ENCODE data around the gene SLC11A2. TPM values are rescaled to one million over a fixed set of nuclear protein-coding genes. Genes with fewer than 3 reads are reported as not detected.

SLC11A2 gene
- total RNA-seq: 63.3 TPM

DNA sequence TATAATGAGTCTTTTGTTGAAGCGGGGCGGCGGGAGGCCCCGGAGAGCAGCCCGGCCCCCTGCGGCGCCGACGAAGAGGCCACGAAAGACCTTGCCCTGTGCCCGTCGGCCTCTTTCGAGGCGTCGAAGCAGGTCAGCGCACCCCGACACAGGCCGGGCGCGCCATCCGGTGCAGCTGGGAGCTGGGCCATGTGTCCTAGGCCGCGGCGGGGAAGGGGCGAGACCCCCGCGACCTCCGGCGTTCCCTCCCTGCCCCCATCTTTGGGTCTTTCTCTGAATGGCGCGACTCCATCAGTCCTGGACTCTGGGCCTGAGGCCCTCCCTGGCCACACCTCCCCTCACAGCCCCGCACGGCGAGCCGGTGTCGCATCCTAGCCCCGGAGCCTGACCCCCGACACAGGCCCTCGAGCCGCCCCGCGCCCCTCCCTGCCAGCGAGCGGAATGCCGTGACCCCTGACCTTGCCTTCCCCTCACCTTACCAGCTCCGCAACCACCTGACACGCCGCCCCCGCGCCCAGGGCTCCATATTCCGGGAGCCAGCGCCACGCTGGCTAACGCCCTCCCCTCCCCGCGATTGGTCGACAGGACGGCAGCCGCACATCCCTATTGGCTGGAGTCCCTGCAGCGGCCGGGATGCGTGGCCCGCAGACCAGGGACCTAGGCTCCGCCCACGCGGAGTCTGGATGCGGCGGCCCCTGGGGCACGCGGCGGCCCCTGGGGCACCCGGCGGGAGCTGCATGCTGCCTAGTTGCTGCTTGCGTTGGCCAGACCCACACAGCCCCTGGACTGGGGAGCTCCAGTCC is at the start of gene SLC11A2:
Gene SLC11A2, minus strand, starts transcription at position 549 of the 803 bp plus-strand sequence. CDS start 15,656 bp downstream, outside the sequence.

DNA sequence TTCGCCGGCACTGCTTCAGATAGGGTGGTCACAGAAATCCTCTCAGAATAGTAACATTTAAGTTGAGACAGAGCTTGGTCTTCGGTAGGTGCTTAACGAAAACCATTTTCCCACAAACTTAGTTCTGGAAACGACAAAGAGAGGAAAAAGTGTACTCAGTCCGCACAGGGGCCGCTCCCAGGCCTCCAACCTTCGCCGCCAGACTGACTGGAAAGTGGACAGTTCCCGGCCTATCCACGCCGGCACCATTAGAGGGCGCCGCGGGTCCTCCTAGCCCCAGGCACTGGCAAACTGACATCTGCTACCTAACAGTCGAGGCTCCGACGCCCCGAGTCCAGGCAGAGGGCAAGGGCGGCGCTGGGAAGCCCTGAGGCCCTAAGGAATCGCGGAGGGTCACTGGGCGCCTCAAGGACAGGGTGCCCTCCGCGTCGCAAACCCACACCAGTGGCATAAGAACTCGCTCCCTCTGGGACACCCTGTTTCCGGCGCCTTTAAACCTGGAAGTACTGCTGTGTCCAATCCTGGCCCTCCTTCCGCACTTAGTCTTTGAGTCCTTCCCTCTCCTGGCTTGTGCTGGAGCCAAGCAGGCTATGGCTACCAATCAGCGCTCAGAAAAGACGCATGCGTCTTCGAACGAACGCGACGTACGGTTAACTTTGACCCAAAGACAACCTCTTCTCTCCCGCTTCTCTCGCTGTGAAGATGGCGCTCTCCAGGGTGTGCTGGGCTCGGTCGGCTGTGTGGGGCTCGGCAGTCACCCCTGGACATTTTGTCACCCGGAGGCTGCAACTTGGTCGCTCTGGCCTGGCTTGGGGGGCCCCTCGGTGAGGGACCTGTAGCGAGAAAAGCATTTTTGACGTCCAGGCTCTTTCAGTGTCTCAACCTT is 21.7 kb upstream of the SLC11A2 start, which contains the start of gene LETMD1:
Gene LETMD1, plus strand, starts transcription at position 673 of the 886 bp plus-strand sequence. Its CDS starts 30 bp downstream, at position 703.

DNA sequence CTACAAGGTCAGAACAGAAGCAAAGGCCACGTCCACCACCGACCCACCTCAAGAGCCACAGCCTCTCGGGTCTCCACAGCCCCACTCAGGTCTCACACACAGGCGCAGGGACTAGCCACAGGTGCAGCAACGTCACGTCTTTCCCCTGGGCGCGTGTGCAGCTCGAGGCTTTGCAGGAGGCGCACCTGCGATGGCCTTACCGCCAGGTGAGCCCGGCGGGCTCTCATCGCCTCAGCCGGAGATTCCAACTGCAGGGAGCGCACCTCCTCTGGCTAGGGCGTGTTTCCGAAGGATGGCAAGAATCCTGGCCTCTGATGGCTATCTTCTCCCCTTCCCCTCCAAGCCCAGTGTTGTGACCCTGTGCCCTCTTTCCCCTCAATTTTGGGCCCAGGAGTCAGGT is 73.7 kb downstream of the SLC11A2 start, which contains the start of gene HIGD1C:
Gene HIGD1C, plus strand, starts transcription at position 35 of the 400 bp plus-strand sequence. CDS start 1,455 bp downstream, outside the sequence.

Other genes with a start within 250 kb of the SLC11A2 start
- gene TMPRSS12, start 183.5 kb downstream of the SLC11A2 start, total RNA-seq: not detected
- not detected for gene HIGD1C, start 73.8 kb downstream of the SLC11A2 start, total RNA-seq
- gene LETMD1, start 21.9 kb upstream of the SLC11A2 start, total RNA-seq: 65.2 TPM
- 53.7 TPM for gene CSRNP2, start 57.2 kb upstream of the SLC11A2 start, total RNA-seq
- gene TFCP2, start 146.8 kb upstream of the SLC11A2 start, total RNA-seq: 42.2 TPM
- gene POU6F1, start 191.7 kb upstream of the SLC11A2 start, total RNA-seq: 8.2 TPM
- 96.7 TPM for gene DAZAP2, start 212.4 kb upstream of the SLC11A2 start, total RNA-seq
- 6.8 TPM for gene SMAGP, start 244.0 kb upstream of the SLC11A2 start, total RNA-seq